ENCODE measurements around the gene RFX8. TPM values are rescaled to one million over a fixed set of nuclear protein-coding genes. Genes with fewer than 3 reads are reported as not detected.

The RFX8 gene
- total RNA-seq, 1 experiment from 2014 or later, result not detected

DNA sequence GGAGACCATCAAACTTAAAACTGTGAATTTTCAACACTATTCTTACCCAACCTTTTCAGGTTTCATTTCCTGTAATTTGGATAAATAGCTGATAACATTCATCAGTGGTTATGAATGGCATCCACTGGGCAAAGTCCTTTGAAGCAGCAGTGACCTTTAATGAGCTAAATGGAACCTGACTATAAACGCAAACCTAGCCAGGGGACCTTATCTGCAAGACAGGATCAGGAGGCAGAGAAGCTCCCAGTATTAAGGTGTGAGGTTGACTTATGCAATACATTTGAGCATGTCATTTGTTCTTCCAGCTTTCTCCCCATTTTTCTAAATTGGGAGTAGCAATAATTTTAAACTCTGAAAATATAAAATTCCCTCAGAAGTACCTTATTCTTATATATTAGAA lies 126.0 kb downstream of the RFX8 start:
- peaks cover 6% of the 10 kb centered on the region for H3K4me1 Mint-ChIP-seq (ENCODE audit: insufficient read depth, unreplicated experiment)
- no peaks in the 10 kb centered on the region for H3K9me3 Mint-ChIP-seq (ENCODE audit: unreplicated experiment)
- H3K27ac Mint-ChIP-seq (ENCODE audit: low read depth, unreplicated experiment), result no peak overlapping the region
- CTCF ChIA-PET, result interaction anchor here (0.5 to 6.1 kb wide), 14 partner anchors 8 to 1191 kb away, joined by 3 to 55 read pairs (median 4); partner anchors contain the start of genes CREG2 and MAP4K4
- no peak for DNase-seq (ENCODE audit: unreplicated experiment)
- no peaks in the 10 kb centered on the region for H3K27me3 Mint-ChIP-seq (ENCODE audit: insufficient read depth, unreplicated experiment)
- no peaks in the 10 kb centered on the region for H3K36me3 Mint-ChIP-seq (ENCODE audit: insufficient read depth, unreplicated experiment)
- BruUV-seq (replicated peaks), result no TSS peak
- intact Hi-C loops (cut with micrococcal nuclease), result loop anchor here (10.0 kb wide), 1 partner anchor 1096 kb away; no protein-coding TSS in a partner anchor
- TF ChIP-seq, protein P1, sequence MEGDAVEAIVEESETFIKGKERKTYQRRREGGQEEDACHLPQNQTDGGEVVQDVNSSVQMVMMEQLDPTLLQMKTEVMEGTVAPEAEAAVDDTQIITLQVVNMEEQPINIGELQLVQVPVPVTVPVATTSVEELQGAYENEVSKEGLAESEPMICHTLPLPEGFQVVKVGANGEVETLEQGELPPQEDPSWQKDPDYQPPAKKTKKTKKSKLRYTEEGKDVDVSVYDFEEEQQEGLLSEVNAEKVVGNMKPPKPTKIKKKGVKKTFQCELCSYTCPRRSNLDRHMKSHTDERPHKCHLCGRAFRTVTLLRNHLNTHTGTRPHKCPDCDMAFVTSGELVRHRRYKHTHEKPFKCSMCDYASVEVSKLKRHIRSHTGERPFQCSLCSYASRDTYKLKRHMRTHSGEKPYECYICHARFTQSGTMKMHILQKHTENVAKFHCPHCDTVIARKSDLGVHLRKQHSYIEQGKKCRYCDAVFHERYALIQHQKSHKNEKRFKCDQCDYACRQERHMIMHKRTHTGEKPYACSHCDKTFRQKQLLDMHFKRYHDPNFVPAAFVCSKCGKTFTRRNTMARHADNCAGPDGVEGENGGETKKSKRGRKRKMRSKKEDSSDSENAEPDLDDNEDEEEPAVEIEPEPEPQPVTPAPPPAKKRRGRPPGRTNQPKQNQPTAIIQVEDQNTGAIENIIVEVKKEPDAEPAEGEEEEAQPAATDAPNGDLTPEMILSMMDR (IDR thresholded peaks at IDR 0.05; ENCODE audit: unreplicated experiment), result no peak
- POLR2A ChIA-PET, result interaction anchor here (0.8 to 0.9 kb wide), 2 partner anchors 9 to 12 kb away, joined by 3 to 4 read pairs; no protein-coding TSS in a partner anchor
- no peak overlapping the region for H3K4me3 Mint-ChIP-seq (ENCODE audit: unreplicated experiment)

Other genes starting within 250 kb of the RFX8 start
- 33.4 and 38.5 TPM in 2 replicates for gene CNOT11, start 222.2 kb downstream of the RFX8 start, total RNA-seq (2022)
- gene RNF149, start 166.4 kb downstream of the RFX8 start, total RNA-seq (2022), result 34.7 and 34.8 TPM in 2 replicates
- gene CREG2, start 87.6 kb downstream of the RFX8 start, total RNA-seq (2022), result not detected in 2 replicates
- gene MAP4K4, start 222.6 kb upstream of the RFX8 start, total RNA-seq (2022), result 143 and 162 TPM in 2 replicates

Measured in MCF 10A (cell line).